GM12864 (cell line): ENCODE data around the gene AMZ1.
"Not testable (repeated sequence)": the region's sequence is repeated elsewhere in the genome, so short reads cannot be mapped to it uniquely, and the experiment has no call there.

ENCODE experiments used
- DNase-seq: peaks from one replicate; pipeline ENCODE4 v3.0.0-alpha.2; 2011; ENCODE audit warnings: low read depth
- H3K4me3 ChIP-seq: 2 replicates; pipeline ENCODE4 v1.5.1; 2011; ENCODE audit warnings: mild to moderate bottlenecking, low read depth, low read length, control low read depth
- CTCF ChIP-seq: IDR thresholded peaks from 2 replicates; pipeline ENCODE4 v1.5.1; 2011; ENCODE audit warnings: low read depth, mild to moderate bottlenecking, moderate library complexity, low read length, control low read depth, inconsistent platforms; ENCODE audit errors: missing control alignments

Gene AMZ1

DNA sequence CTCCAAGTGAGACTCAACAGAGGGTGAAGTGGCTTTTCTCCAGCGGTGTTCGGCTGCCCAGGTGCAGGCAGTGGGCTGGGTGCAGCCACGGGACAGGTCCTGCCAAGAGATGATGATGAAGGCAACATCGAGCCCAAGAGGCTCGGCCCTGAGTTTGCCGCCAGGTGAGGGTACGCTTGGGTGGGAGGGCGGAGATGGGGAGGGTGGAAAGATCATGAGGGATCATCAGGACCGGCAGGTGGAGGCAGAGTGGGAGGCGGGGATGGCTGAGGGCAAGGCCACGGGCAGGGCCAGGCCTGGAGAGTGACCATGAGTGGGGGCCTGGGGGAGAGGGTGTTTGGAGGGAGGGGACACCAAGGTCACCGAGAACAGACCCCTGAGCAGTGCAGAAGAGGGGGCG lies 17.8 kb upstream of the AMZ1 start:
- H3K4me3 ChIP-seq: no peak overlapping the region
- TF ChIP-seq CTCF: no peak
- no peak for DNase-seq

DNA sequence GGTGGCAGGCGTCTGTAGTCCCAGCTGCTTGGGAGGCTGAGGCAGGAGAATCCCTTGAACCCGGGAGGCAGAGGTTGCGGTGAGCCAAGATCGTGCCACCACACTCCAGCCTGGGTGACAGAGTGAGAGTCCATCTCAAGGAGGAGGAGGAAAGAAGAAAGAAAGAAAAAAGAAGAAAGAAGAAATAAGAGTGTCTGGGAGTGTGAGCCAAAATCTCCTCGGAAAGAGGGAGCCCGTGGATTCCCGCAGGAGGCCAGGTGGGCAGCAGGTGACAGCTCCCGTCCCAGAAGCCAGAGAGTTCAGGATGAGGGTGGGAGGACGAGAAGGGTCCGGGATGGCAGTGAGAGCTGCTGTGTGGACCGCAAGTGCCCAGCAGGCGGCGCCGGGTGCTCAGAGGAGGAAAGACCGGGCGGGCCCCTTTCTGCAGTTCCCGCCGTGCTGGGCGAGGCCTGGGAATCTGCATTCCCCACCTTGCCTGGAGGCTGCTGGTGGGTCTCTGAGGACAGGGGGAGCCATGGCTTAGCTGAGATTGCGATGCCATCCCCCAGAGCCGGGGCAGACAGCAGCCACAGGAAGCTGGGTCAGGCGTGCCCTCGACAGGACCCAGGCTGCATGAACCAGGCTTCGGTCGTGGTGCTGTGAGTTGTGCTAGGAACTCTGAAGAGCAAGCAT lies 17.1 kb upstream of the AMZ1 start:
- DNase-seq: no peak
- TF ChIP-seq CTCF: peak; percentile 98
- no peak overlapping the region for H3K4me3 ChIP-seq

DNA sequence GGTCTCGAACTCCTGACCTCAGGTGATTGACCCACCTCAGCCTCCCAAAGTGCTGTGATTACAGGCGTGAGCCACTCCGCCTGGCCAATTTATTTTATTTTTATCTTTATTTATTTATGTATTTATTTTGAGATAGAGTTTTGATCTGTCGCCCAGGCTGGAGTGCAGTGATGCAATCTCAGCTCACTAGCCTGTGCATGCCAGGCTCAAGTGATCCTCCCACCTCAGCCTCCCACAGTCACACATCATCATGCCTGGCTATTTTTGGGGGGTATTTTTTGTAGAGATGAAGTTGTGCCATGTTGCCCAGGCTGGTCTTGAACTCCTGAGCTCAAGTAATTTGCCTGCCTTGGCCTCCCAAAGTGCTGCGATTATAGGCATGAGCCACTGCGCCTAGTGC lies 14.8 kb upstream of the AMZ1 start:
- DNase-seq, H3K4me3 ChIP-seq: not testable (repeated sequence)

DNA sequence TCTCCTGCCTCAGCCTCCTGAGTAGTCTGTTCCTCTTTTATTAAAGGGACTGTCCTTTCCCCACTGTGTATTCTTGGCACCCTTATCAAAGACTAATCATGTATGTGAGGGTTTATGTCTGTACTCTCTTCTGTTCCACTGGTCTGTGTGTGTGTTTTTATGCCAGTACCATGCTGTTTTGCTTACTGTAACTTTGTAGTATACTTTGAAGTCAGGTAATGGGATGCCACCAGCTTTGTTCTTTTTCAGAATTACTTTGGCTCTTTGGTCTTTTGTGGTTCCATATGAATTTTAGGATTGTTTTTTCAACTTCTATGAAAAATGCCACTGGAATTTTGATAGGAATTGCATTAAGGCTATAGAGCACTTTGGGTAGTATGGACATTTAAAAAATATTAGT lies 14.1 kb upstream of the AMZ1 start:
- TF ChIP-seq CTCF: no peak
- DNase-seq: no peak
- H3K4me3 ChIP-seq: no peak overlapping the region

GRCh38 chr7:2675256-2675764 lies 12.7 kb upstream of the AMZ1 start:
- TF ChIP-seq CTCF: no peak
- DNase-seq: no peak
- no peak overlapping the region for H3K4me3 ChIP-seq

- H3K4me3 ChIP-seq, DNase-seq: not testable (repeated sequence)
Measured at GRCh38 chr7:2676576-2676975, 11.4 kb upstream of the AMZ1 start.

GRCh38 chr7:2678454-2678853 lies 9.5 kb upstream of the AMZ1 start:
- not testable (repeated sequence) for DNase-seq, H3K4me3 ChIP-seq

- DNase-seq, H3K4me3 ChIP-seq: not testable (repeated sequence)
Measured at GRCh38 chr7:2679135-2680127, 8.6 kb upstream of the AMZ1 start.

GRCh38 chr7:2680256-2680655 lies 7.7 kb upstream of the AMZ1 start:
- no peak for DNase-seq
- TF ChIP-seq CTCF: no peak
- H3K4me3 ChIP-seq: no peak overlapping the region
